Activated naive CD4-positive, alpha-beta T cell treated with anti-CD3 and anti-CD28 coated beads, Interleukin-2, amount 50 U/mL, for 16 hours (primary cell): ENCODE data around the gene DHCR24.
A peak's percentile ranks its signal among the peaks of the same experiment; 100 is the strongest.
"Not testable (repeated sequence)": the region's sequence is repeated elsewhere in the genome, so short reads cannot be mapped to it uniquely, and the experiment has no call there.

Experiments
- DNase-seq: peaks from one replicate; pipeline ENCODE4 v3.0.0-alpha.2; 2020

DHCR24 gene

DNA sequence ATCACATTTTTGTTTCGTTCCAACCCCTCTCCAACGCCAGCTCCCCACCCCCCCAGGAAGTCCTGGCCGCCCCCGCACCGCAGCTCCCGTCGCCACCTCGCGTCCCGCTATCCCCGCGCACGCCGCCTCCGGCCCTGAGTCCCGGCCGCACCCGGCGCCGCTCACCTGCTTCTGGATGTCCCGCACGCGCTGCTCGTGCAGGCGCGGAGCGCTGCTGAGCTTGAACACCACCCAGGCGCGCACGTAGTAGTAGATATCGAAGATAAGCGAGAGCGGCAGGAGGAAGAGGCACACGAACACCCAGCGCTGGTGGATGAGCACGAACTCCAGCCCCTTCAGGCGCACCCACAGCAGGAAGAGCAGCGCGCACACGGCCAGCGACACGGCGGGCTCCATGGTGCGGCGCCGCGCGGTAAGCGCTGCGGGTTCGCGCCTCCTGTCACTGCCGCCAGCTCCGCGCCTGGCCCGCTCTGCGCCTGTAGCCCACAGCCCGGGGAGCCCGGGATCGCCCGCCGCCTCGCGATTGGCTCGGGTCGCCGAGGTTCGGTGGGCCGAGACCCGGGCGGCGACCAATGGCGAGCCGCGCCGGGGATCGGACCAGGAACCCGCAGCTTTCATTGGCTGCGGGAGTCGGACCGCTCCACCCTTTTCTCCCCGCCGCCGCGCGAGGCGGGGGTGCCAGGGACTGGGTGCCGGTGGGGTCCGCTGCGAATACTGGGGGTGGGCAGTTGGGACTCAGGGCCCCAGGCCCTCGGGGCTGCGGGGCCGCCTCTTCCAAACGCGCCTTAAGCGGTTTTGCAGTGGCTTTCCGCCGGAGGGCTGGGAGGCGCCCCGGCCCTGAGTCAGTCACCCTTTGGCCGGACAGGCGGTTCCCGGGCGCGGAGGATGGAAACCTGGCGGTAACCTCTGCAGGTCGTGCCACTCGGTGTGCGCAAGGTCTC, at the start of gene DHCR24:
Gene DHCR24 (minus strand): TSS at position 472 of the 941 bp plus-strand sequence. CDS start 76 bp downstream, at position 396.
- DNase-seq: peak; percentile 81

- no peak for DNase-seq
Measured at GRCh38 chr1:54936791-54937190, 49.8 kb upstream of the DHCR24 start.

- DNase-seq: no peak
Measured at GRCh38 chr1:54934869-54935268, 47.9 kb upstream of the DHCR24 start.

GRCh38 chr1:54934081-54934480, 47.1 kb upstream of the DHCR24 start:
- DNase-seq: not testable (repeated sequence)

DNA sequence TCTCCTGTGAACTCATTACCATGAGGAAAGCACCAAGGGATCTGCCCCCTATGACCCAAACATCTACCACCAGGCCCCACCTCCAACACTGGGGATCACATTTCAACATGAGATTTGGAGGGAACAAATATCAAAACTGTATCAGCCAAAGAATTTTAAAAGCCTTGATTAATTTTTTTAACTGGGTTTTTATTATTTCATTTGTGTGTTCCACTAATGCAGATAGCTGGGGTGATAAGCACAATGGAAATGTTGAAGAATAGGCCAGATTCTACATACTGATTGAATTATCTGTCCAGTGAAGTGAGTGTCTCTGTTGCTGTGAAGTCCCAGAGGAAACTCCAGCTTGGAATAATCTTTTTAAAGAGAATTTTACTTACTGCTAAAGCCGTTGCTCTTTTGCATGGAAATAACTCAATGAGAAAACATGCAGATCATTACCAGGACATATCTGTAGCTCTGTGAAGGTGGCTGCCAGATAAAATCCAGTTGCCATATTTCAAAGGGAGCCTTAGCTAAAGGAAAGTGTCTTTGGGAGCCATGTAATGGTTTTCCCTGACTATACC, 44.4 kb upstream of the DHCR24 start:
- no peak for DNase-seq

GRCh38 chr1:54929700-54930099, 42.7 kb upstream of the DHCR24 start:
- DNase-seq: no peak

DNA sequence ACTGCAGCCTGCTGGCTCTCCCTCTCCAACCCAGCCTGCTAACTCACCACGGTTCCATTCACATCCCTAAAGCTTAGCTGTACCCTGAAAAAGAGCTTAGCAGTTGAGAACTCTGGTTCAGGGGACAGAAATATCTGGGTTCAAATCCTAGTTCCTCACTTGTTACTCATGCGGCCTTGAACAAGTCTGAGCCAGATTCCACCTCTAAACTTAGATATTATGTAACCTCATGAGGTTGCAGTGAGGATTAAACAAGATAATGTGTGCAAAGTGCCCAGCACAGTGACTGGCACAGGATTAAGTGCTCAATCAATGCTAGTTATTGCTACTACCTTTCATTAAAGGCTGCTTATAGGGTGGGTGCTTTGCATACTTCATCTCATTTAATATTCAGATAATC, 41.3 kb upstream of the DHCR24 start:
- DNase-seq: no peak

GRCh38 chr1:54927472-54928240, 40.7 kb upstream of the DHCR24 start:
- DNase-seq: no peak

DNA sequence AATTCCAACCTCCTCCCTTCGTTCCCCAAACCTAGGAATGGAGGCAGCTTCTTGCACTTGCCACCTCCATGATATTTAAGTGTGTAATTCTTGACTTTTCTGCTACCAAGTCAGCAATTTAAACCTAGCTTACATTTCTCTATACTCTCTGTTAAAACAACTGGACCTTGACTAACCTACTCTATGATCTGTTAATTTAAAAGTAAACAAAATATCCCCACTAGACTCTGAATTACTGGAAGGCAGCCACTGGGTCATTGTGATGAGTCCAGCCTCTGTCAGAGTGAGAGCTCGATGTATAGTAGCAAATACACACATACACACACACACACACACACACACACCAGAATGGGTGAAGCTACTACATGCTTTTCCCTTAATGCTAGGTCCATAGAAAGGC, 40.0 kb upstream of the DHCR24 start:
- DNase-seq: no peak

DNA sequence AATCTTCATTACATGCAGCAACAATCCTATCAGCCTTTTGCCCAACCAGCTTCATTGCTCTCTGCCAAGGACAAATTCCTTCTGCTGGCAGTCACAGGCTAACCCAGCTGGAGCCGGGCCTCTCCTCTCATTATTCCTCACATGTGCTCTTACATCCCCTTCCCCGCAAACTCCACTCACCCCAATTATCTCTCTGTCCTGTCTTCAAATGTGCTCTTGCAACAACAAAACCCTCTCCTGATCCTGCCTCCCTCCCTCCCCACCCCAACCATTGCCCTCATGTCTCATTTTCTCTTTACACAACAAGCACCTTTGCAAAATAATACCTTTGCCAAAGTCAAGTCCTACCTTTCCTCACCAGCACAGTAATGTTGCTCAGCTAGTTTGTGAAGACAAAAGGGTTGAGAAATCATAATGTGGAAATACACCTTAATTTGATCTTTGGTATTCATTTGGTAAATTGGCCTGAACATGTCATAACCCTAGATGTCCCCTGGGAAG, 36.0 kb upstream of the DHCR24 start:
- DNase-seq: no peak

DNA sequence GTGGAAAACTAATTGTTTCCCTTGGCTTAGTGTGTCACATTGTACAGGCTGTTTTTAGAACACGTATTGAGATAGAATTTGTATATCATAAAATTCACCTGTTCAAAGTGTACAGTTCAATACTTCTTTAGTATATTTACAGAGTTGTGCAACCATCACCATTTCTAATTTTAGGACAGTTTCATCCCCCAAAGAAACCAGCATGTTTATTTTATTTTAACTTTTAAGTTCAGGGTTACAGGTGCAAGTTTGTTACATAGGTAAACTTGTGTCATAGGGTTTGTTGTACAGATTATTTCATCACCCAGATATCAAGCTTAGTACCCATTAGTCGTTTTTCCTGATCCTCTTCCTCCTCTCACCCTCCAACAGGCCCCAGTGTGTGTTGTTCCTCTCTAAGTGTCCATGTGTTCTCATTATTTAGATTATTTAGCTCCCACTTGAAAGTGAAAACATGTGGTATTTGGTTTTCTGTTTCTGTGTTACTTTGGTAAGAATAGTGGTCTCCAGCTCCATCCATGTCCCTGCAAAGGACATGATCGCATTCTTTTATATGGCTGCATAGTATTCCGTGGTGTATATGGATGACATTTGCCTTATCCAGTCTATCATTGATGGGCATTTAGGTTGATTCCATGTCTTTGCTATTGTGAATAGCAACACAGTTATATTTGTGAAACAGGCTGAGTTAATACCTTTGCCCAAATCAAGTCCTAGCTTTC, 35.2 kb upstream of the DHCR24 start:
- no peak for DNase-seq

- no peak for DNase-seq
Measured at GRCh38 chr1:54919367-54920359, 32.7 kb upstream of the DHCR24 start.

DNA sequence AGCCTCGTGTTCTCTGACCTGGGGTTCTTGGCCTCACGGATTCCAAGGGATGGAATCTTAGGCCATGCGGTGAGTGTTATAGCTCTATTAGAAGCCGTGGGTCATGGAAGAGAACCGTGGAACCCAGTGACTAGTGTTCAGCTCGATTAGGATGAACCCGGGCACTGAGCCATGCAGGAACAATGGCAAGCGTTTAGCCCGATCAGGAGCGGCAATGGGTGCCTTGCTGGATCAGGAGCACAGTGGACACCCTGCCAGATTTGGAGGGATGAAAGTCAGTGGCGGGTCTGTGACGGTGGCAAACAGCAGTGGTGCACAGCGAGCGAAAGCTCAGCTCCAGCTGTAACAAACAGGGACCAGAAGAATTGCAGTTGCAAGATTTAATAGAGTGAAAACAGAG, 24.1 kb upstream of the DHCR24 start:
- not testable (repeated sequence) for DNase-seq

GRCh38 chr1:54906586-54906985, 19.6 kb upstream of the DHCR24 start:
- DNase-seq: no peak

DNA sequence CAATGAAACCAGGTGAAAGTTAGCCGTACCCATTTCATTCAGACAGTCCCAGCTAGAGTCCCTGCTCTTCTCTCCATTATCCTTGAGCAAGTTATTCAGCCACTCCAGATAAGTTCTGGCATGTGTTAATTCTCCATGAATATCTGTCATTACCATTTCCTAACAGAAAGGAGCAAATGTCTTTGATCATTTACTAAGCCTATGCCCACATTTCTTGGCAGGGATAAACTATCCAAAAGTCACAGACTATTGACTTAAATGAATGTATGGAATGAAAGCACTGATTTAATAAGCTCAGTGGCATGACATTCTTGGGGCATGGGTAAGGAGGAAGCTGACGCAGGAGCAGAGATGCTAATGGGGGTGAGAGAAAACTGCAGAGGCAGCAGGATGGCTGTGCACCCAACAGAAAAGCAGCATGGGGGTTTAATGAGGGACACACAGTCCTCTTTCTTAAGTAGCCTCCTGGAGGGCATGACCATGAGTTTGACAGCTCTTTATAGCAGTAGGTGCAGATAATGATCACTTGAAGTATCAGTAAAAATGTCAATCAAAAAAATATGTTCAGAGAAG, 17.6 kb upstream of the DHCR24 start:
- no peak for DNase-seq

DNA sequence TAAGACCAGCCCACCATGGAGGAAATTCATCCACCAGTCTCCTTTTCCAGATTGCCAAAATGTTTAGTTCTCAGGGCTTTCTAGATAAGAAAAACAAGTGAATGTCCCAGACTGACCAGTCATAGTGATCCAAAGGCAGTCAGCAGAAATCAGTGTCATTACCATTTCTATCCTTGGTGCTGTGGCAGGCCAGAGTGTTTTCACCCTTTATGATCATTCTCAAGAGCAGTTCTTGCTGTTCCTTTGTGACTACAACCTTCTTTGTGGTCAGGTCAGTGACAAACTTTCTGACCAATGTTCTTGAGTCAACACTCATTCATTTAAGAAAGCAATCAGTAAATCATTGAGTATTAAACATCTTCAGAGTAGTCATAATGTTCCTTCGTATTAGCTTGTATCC, 7.3 kb upstream of the DHCR24 start:
- no peak for DNase-seq

DNA sequence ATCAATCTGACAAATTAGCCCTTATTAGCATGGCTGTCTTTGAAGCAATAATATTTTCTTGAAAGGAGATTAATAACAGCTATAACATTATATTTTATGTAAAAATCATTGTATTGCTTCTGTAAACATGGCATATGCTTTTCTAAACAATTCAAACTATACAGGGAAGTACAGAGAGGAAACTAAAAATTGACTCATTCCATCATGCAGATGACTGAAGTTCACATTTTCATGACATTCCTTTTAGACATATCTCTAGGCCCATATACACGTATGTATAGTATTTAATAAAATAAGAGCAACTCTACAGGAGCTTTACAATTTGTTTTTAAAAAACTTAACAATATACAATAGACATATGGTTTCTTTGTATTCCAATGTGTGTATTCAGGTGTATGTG, 5.6 kb upstream of the DHCR24 start:
- DNase-seq: no peak

DNA sequence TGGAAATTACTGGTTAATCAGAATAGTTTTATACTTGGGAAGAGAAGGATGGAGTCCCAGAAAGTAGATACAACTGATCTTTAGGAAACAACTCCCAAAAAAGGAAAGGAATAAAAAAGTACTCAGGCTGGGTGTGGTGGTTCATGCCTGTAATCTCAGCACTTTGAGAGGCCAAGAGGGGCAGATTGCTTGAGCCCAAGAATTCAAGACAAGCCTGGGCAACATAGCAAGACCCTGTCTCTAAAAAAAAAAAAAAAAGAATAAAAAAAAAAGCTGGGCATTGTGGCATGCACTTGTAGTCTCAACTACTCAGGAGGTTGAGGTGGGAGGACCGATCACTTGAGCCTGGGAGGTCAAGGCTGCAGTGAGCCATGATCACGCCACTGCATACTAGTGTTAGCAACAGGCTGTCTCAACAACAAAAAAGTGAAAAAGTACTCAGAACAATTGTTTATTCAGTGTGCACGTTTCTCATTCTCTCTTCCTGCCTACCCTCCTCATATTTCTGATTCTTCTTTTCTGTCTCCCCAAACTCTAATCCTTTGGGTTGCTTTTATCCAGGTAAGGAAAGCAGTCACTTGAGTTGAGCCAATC, 2.2 kb upstream of the DHCR24 start:
- DNase-seq: no peak

GRCh38 chr1:54888080-54888733, 1.2 kb upstream of the DHCR24 start:
- DNase-seq: no peak

DNA sequence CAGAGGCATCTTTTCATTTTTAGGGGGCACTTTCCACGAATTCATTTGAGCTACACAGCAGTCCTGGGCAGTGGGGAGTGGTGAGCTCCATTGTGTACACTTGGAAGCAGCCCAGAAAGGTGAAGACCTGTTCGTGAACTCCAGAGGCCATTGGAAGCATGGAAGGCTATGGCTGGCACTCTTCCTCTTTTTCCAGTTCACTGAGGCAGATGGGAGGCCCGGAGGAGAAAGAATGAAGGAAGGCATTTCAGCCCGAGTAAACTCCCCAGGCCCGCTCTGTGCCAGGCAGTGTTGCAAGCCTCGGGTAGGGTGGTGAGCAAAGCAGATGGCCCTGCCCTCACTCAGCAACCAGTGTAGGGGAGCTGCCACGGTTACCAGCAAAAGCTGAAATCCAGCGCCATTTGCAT, 673 bp upstream of the DHCR24 start:
- no peak for DNase-seq
